Ovary (tissue), 9 donors: Measurements from ENCODE around the gene MBD3. TPM values are rescaled to one million over a fixed set of nuclear protein-coding genes. Genes with fewer than 3 reads are reported as not detected.

Experiments
- DNase-seq, 5 donors: peaks; one replicate each; pipeline ENCODE4 v3.0.0-alpha.2; 2019 to 2020
- H3K27ac ChIP-seq, 2 donors: fragments of 200-600 bp; one replicate each; pipeline versions ENCODE4 v1.5.1 to v1.8.0; 2019 to 2022
- H3K27me3 ChIP-seq: fragments of 200-600 bp; one replicate; pipeline ENCODE4 v1.8.0; 2022
- H3K36me3 ChIP-seq: fragments of 200-600 bp; sonication (generic); one replicate; pipeline ENCODE4 v1.5.1; 2019
- H3K4me1 ChIP-seq: one replicate; pipeline ENCODE4 v1.8.1; 2013; ENCODE audit warnings: mild to moderate bottlenecking, moderate library complexity; ENCODE audit not compliant: insufficient read depth
- H3K4me3 ChIP-seq: fragments of 200-600 bp; sonication (generic); one replicate; pipeline ENCODE4 v1.5.1; 2017
- H3K9me3 ChIP-seq, 2 donors: fragments of 200-600 bp in 1 of 2; sonication (generic) in 1 of 2; one replicate each; pipeline versions ENCODE4 v1.5.1 to v1.8.1; 2013 to 2019; ENCODE audit warnings: mild to moderate bottlenecking in 1 of 2, moderate library complexity in 1 of 2
- CTCF ChIP-seq, 3 donors: fragments of 450-650 bp in 2 of 3; fragments of 200-600 bp in 1 of 3; IDR thresholded peaks; one replicate each; pipeline versions ENCODE4 v1.5.1 to v1.8.0; 2016 to 2022; ENCODE audit warnings: antibody characterized with exemption in 3 of 3, mild to moderate bottlenecking in 1 of 3
- EP300 ChIP-seq: sonication (generic); formaldehyde crosslinking; IDR thresholded peaks from one replicate; pipeline ENCODE4 v1.6.1; 2017; ENCODE audit warnings: antibody characterized with exemption
- POLR2A ChIP-seq: fragments of 450-650 bp; IDR thresholded peaks from one replicate; pipeline ENCODE4 v1.6.1; 2017; ENCODE audit warnings: antibody characterized with exemption, mild to moderate bottlenecking, moderate library complexity
- WGBS, 3 donors: extraction: QIAGEN DNeasy Blood & Tissue Kit in 1 of 3; methylation state at CpG; one replicate each; pipeline versions ENCODE4 v1.1.5 to v1.1.7; 2013 to 2017; 5-methylcytosine and 5-hydroxymethylcytosine counted together
- intact Hi-C, 4 donors: fragments of 100-400 bp; cut with DNase I; formaldehyde crosslinking; loops; one replicate each; pipeline versions ENCODE4 v1.11.0 to v1.15.1; 2022 to 2023
- polyA plus RNA-seq, 2 donors: library from polyadenylated mRNA; stranded (reverse); fragments of 200-250 nt in 1 of 2; fragments of 350-450 nt in 1 of 2; fragmentation: Illumina TruSeq in 1 of 2; extraction: RNeasy Lipid Tissue Mini Kit (QIAGEN cat#74804) in 1 of 2; gene quantifications; one replicate each; pipeline ENCODE4 v1.2.3, GENCODE V29; 2013 to 2014
- total RNA-seq, 7 donors: library from RNA; depleted of rRNA in 2 of 7; stranded (reverse); fragments of >200 nt in 2 of 7; fragmentation: NEBNext Ultra II Directional in 3 of 7; extraction: Animal tissue kit (Norgen Biotek cat#: 25700) in 3 of 7; gene quantifications; one replicate each; pipeline versions ENCODE4 v1.1.0 to v1.2.4, GENCODE V29; 2016 to 2023
- donor health status: DM: no; HTN: no; CAD: no; lungs with moderate emphysema.
- donor health status: DM: no; HTN: no; CAD: no.
- donor health status: Bipolar disorder and iron deficiency.
- donor health status: DM: yes; HTN: yes; CAD: no.
- donor health status: DM: no; HTN: no; CAD: no.
- donor health status: DM: yes; HTN: yes; CAD: no.

MBD3 gene
- total and polyA plus RNA-seq, 9 donors: 2.1 to 94.7 (median 74.3) TPM

GRCh38 chr19:1574354-1575136 is 18.1 kb downstream of the MBD3 start:
- DNase-seq: no peak
- H3K36me3 ChIP-seq: no peaks in the 10 kb centered on the region
- no peaks in the 10 kb centered on the region for H3K4me1 ChIP-seq
- H3K9me3 ChIP-seq: no peaks in the 10 kb centered on the region
- H3K4me3 ChIP-seq: no peak overlapping the region
- TF ChIP-seq CTCF (IDR thresholded peaks at IDR 0.05): no peak
- no peak for TF ChIP-seq EP300
- no peak for TF ChIP-seq POLR2A
- intact Hi-C loops: no loop called here
- no peaks in the 10 kb centered on the region for H3K27me3 ChIP-seq
- no peak overlapping the region for H3K27ac ChIP-seq
- 75 to 82% (median 81%) methylated on average over 34 of the region's 34 CpGs for WGBS, 3 donors

GRCh38 chr19:1572795-1573194 is 19.9 kb downstream of the MBD3 start:
- TF ChIP-seq POLR2A (no peak), EP300 (no peak)
- H3K27me3 ChIP-seq: no peaks in the 10 kb centered on the region
- H3K9me3 ChIP-seq: no peaks in the 10 kb centered on the region
- no peak for DNase-seq
- no peak overlapping the region for H3K27ac ChIP-seq
- no peaks in the 10 kb centered on the region for H3K36me3 ChIP-seq
- no peak overlapping the region for H3K4me3 ChIP-seq
- intact Hi-C loops: no loop called here
- H3K4me1 ChIP-seq: no peaks in the 10 kb centered on the region
- 82 to 86% (median 86%) methylated on average over 9 of the region's 9 CpGs for WGBS, 3 donors

GRCh38 chr19:1571358-1571757 is 21.3 kb downstream of the MBD3 start:
- Histone ChIP-seq H3K9me3 (no peaks in the 10 kb centered on the region), H3K4me1 (peaks cover under 1% of the 10 kb centered on the region), H3K4me3 (no peak overlapping the region), H3K27ac (no peak overlapping the region), H3K27me3 (no peaks in the 10 kb centered on the region), H3K36me3 (no peaks in the 10 kb centered on the region)
- peak in 1 of 5 donors; percentile 12 for DNase-seq
- TF ChIP-seq POLR2A (no peak), CTCF (IDR thresholded peaks at IDR 0.05) (no peak), EP300 (no peak)
- 90 to 93% (median 91%) methylated on average over 12 of the region's 12 CpGs for WGBS, 3 donors
- intact Hi-C loops: no loop called here

GRCh38 chr19:1570836-1571235 is 21.8 kb downstream of the MBD3 start:
- H3K4me3 ChIP-seq: no peak overlapping the region
- TF ChIP-seq EP300 (no peak), POLR2A (no peak), CTCF (IDR thresholded peaks at IDR 0.05) (no peak)
- H3K9me3 ChIP-seq: no peaks in the 10 kb centered on the region
- WGBS, 3 donors: 92 to 96% (median 95%) methylated on average over 13 of the region's 13 CpGs
- DNase-seq: peak in 1 of 5 donors; percentile 16
- H3K36me3 ChIP-seq: no peaks in the 10 kb centered on the region
- no peak overlapping the region for H3K27ac ChIP-seq
- H3K4me1 ChIP-seq: peaks cover 5% of the 10 kb centered on the region
- intact Hi-C loops: no loop called here
- H3K27me3 ChIP-seq: no peaks in the 10 kb centered on the region

GRCh38 chr19:1569997-1570396 is 22.7 kb downstream of the MBD3 start:
- Histone ChIP-seq H3K27ac (no peak overlapping the region), H3K27me3 (no peaks in the 10 kb centered on the region), H3K4me1 (peaks cover 6% of the 10 kb centered on the region), H3K4me3 (no peak overlapping the region), H3K9me3 (no peaks in the 10 kb centered on the region), H3K36me3 (no peaks in the 10 kb centered on the region)
- TF ChIP-seq CTCF (IDR thresholded peaks at IDR 0.05) (no peak), POLR2A (no peak), EP300 (no peak)
- no peak for DNase-seq
- intact Hi-C loops: no loop called here
- 86 to 90% (median 88%) methylated on average over 4 of the region's 4 CpGs for WGBS, 3 donors
